HUDEP-2 (cell line): Measurements from ENCODE around the gene PPIL4.
A peak's percentile ranks its signal among the peaks of the same experiment; 100 is the strongest.
"Not testable (repeated sequence)": the region's sequence is repeated elsewhere in the genome, so short reads cannot be mapped to it uniquely, and the experiment has no call there.

Experiments
- DNase-seq, 76 experiments: peaks; one replicate each; lab custom pipeline; 2025; ENCODE audit not compliant: unreplicated experiment in 76 of 76; lab: John Stamatoyannopoulos, UW

Gene PPIL4

GRCh38 chr6:149534742-149535141, 11.1 kb downstream of the PPIL4 start:
- no peak for DNase-seq

- DNase-seq = no peak
Observed at GRCh38 chr6:149529650-149530049, 16.2 kb downstream of the PPIL4 start.

- DNase-seq = no peak
Observed at GRCh38 chr6:149515494-149515893, 30.3 kb downstream of the PPIL4 start.

GRCh38 chr6:149513915-149514314, 31.9 kb downstream of the PPIL4 start:
- DNase-seq = no peak

GRCh38 chr6:149510793-149511512, 34.9 kb downstream of the PPIL4 start:
- DNase-seq = no peak

GRCh38 chr6:149508485-149508884, 37.4 kb downstream of the PPIL4 start:
- no peak for DNase-seq

- DNase-seq = peak in 22 of 76 experiments; percentile 6 to 66 (median 32)
Observed at GRCh38 chr6:149503872-149504271, 42.0 kb downstream of the PPIL4 start.

GRCh38 chr6:149503276-149503675, 42.6 kb downstream of the PPIL4 start:
- no peak for DNase-seq

GRCh38 chr6:149501768-149502167, 44.1 kb downstream of the PPIL4 start:
- no peak for DNase-seq

GRCh38 chr6:149501201-149501600, 44.6 kb downstream of the PPIL4 start:
- no peak for DNase-seq

GRCh38 chr6:149500096-149500495, 45.7 kb downstream of the PPIL4 start:
- no peak for DNase-seq

- DNase-seq = peak in 7 of 76 experiments; percentile 4 to 24 (median 11)
Observed at GRCh38 chr6:149499066-149499465, 46.8 kb downstream of the PPIL4 start.

- DNase-seq = no peak
Observed at GRCh38 chr6:149497365-149497764, 48.5 kb downstream of the PPIL4 start.

GRCh38 chr6:149496597-149496996, 49.2 kb downstream of the PPIL4 start:
- DNase-seq = not testable (repeated sequence)

- not testable (repeated sequence) for DNase-seq
Observed at GRCh38 chr6:149495349-149496016, 50.4 kb downstream of the PPIL4 start.

- DNase-seq = not testable (repeated sequence)
Observed at GRCh38 chr6:149494810-149495209, 51.0 kb downstream of the PPIL4 start.

- no peak for DNase-seq
Observed at GRCh38 chr6:149493761-149494320, 52.0 kb downstream of the PPIL4 start.

GRCh38 chr6:149492798-149493343, 53.0 kb downstream of the PPIL4 start:
- no peak for DNase-seq

- no peak for DNase-seq
Observed at GRCh38 chr6:149489967-149490366, 55.9 kb downstream of the PPIL4 start.

- no peak for DNase-seq
Observed at GRCh38 chr6:149488815-149489214, 57.0 kb downstream of the PPIL4 start.

- no peak for DNase-seq
Observed at GRCh38 chr6:149487316-149487715, 58.5 kb downstream of the PPIL4 start.
